Esophagus muscularis mucosa (tissue), 3 donors: Measurements from ENCODE around the gene PLK3.

ENCODE experiments used
- EP300 ChIP-seq: sonication (generic); formaldehyde crosslinking; IDR thresholded peaks from one replicate; pipeline ENCODE4 v1.6.1; 2017; ENCODE audit warnings: antibody characterized with exemption
- TF ChIP-seq, protein P1 (sequence below), 3 experiments: fragments of 200-600 bp in 2 of 3; fragments of 450-650 bp in 1 of 3; sonication (generic) in 2 of 3; IDR thresholded peaks; one replicate each; pipeline ENCODE4 v1.5.1; 2017 to 2019; ENCODE audit warnings: antibody characterized with exemption in 3 of 3, mild to moderate bottlenecking in 2 of 3, moderate library complexity in 1 of 3

DNA sequence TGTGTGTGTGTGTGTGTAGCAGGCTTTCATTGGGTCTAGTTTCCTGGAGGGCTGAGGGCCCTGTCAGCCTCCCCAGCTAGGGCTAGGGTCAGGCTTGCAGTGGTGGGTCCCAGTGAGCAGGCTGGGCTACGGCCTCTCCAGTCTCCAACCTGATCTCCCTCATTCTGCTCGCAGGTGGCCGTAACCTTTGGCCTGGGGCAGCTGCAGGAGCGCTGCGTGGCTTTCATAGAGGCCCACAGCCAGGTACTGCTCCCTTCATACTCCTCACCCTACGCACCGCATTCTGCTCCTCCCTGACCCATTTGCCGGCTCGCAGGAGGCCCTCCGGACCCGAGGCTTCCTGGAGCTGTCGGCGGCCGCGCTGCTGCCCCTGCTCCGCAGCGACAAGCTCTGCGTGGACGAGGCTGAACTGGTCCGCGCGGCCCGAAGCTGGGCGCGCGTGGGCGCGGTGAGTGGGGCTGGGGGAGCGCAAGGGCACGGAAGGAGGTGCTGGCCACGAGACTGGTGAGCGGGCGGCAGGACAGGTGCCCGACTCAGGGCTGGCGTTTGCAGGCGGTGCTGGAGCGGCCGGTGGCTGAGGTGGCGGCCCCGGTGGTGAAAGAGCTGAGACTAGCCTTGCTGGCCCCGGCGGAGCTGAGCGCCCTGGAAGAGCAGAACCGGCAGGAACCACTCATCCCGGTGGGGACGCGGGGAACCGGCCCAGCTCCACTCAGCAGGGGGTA lies 12.8 kb downstream of the PLK3 start:
- TF ChIP-seq, protein P1, sequence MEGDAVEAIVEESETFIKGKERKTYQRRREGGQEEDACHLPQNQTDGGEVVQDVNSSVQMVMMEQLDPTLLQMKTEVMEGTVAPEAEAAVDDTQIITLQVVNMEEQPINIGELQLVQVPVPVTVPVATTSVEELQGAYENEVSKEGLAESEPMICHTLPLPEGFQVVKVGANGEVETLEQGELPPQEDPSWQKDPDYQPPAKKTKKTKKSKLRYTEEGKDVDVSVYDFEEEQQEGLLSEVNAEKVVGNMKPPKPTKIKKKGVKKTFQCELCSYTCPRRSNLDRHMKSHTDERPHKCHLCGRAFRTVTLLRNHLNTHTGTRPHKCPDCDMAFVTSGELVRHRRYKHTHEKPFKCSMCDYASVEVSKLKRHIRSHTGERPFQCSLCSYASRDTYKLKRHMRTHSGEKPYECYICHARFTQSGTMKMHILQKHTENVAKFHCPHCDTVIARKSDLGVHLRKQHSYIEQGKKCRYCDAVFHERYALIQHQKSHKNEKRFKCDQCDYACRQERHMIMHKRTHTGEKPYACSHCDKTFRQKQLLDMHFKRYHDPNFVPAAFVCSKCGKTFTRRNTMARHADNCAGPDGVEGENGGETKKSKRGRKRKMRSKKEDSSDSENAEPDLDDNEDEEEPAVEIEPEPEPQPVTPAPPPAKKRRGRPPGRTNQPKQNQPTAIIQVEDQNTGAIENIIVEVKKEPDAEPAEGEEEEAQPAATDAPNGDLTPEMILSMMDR (IDR thresholded peaks at IDR 0.05) = no peak
- TF ChIP-seq EP300 = no peak
